ENCODE measurements around the gene SYT9.

SYT9 gene

DNA sequence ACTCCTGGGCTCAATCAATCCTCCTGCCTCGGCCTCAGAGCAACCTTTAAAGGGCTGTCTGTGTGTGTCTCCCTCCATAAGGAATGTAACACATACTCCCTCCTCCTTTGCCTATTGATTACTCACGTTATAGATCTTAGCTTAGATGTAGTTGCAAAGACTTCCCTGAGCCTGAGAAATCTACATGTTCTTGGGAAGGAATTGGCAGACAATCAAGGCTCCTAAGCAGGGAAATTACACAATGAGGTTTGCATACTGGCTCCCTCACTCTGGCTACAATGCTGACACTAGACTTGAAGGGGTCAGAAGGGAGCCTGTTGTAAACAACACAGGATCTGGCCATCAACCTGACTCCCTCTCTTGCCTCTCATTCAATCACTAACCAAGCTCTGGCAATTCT is 228.4 kb downstream of the SYT9 start:
- no peak for DNase-seq

DNA sequence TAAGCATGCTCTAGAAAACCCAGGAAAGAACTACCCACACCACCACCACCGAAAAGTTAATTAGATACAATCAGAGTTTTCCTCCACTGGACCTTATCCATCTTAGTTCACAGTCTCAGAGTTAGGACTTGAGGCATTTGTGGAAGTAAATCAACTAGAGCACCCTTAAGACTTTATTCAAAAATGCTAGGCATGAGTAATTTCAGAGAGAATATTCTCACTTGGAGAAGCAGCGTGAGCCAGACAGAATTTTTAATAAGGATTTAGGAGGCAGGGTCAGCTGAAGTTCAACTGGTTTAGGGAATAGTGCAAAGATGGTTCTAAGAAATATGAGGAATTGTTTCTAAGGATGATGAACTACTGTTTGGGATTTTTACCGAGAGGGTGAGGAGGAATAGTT is 232.4 kb downstream of the SYT9 start:
- no peak for DNase-seq

DNA sequence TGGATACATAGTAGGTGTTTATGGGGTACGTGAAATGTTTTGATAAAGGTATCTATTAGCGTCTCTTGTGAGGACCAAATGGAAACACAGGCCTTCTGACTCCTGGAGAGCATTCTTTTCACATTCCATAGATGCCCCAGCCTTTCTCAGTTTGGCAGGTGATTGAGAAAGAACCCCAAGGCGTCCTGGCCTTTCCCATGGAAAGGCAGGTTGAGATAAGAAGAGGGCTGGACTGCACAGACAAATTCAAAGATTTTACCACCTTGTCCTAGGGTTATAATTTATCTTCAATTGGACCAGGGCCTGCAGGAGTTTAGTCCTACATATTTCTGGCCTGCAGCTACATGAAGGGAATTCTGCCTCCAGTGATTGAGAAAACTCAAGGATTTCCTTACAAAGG is 232.9 kb downstream of the SYT9 start:
- DNase-seq: no peak

DNA sequence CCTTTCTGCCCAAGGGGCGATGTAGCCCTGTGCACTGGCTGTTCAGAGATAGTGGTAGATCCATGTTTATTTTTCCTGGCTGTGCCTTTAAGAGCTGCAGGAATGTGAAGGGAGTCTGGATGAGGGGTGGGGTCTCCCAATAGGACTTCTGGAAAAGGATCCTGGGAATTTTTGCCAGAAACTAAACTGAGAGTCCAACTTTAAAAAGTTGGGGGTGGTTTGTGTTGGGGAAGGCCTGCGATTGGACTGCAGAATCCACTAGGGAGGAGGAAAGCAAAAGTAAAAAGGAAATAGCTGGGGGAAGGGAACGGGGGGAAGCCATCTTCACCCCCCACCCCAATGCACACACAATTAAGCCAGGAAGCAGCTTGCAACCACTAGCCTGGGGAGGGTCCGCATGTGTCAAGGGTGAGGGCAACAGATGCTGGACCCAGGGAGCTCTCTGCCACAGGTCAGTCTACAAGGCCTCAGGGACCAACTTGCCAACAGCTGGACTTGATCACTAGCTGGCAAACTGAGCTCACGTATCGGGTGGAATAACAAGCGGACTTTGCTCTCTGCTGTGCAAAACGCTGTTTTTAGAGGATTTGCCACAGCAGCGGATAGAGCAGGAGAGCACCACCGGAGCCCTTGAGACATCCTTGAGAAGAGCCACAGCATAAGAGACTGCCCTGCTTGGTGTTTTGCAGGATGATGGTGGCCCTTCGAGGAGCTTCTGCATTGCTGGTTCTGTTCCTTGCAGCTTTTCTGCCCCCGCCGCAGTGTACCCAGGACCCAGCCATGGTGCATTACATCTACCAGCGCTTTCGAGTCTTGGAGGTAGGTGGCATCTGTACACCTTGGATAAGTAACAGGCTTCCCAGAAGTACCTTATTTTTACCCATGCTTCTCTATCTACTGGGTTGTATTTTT is 233.7 kb downstream of the SYT9 start, which contains the start of gene OLFML1:
OLFML1 (plus strand) TSS at position 321 of the 912 bp plus-strand sequence; CDS start at position 691, 370 bp downstream.
- DNase-seq: no peak

DNA sequence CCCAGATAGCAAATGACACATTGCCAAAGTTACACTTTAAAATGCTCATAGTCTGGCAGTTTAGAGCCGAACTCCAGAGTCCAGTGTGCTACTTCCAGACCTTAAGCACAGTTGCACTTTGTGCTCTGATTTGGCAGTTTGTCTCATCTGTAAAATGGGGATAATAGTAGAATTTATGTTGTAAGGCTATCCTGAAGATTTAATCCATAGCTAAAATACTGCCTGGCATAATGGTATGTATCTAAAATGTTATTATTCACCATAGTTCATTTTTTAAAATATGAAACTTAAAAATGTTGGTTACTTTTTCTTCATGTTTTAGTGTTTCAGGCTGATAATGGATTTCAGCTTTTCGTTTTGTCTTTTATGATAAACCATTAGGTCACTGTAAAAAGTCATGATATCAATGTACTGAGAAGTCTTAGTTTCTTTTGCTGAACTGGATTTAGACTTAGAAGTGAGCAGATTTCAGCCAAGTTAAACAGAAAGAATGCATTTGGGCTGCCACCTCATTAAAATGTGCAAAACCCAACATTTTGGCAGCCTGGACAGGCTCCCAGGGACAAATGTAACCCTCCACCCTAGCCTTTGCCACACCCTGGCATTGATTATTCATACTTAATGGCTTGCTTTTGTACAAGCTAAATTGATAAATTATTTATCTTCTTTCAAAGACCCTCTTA is 234.5 kb downstream of the SYT9 start:
- DNase-seq: no peak

DNA sequence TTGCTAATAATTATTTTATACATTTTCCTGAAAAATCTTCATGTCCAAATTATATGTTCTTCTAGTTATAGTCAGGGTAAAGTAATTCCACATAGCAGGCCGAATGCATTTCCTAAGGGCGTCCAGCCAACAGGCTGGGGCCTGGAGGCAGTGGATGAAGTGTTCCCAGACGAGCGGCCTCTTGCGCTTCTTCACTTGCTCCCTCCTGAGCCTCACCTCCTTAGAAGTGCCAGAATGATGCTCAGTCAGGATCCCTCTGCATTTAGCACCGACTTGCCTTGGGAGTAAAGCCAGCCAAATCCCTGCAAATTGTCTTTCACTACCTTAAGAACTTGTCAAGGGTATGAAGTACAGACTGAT is 235.1 kb downstream of the SYT9 start:
- no peak for DNase-seq

DNA sequence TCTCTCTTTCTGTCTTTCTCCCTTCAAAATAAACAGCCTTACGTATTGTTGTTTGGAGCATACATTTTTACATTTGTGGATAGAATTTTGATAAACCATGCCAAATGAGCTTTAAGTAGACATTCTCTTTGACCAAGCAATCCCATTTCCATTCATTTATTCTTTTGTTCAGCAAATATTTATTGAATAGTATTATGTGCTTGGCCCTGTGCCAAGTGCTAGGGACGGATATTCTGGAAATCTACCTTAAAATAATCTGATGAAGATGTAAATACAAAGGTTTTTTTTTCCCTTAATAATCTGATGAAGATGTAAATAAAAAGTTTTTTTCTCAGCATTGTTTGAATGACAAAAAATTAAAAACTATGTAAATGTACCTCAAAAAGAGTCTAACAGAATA is 235.7 kb downstream of the SYT9 start:
- no peak for DNase-seq

DNA sequence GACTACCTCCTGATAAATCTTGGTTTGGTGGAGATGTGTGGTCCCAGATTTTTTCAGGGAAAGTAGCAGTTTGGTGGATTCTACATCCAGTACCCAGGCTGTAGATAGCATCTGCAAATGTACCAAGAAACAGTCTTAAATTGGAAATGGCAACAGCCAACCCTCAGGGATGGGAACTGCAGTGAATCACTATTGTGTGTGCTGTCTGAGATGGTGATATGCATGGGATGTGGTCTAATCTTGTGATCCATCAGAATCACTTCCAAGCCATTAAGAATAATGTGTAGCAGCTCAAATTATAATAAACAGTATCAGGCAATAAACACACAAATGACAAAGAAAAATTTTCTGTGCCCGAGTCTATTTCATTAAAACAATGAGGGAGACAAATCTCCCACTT is 237.0 kb downstream of the SYT9 start:
- DNase-seq: no peak

DNA sequence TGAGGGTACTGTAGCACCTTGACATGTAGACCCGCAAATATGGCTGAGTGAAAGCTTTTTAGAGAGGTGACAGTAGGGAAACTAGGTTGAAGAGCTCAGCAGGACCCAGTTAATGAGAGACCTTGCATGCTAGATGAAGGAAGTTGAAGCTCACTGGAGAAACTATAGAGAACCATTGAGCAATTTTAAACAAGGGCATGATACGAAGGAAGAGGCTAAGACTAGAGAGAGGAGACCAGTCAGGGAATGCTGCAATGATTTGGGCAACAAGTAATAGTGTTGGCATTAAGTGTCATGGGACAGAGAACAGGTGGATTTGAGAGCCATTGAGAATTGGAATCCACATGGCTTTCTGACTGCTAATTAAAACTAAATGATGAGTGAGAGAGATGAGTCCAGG is 237.7 kb downstream of the SYT9 start:
- no peak for DNase-seq

DNA sequence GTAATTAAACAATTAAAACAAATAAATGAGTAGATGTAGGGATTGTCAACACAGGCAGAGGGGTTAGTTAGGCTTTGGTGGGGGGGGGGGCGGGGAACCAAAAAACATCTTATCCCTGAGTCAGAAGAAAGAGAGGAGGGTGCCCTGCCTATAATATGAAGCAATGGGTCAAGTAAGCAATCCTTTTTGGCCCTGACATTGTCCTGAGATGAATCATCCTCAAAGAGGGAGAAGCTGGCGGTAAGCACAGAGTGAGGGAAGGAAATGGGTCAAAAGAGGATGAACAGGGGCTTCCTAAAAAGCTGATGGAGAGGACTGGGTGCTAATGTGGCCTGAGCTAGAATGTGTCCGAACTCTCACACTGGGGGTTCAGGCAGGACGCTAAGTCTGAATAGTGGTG is 238.3 kb downstream of the SYT9 start:
- DNase-seq: no peak

DNA sequence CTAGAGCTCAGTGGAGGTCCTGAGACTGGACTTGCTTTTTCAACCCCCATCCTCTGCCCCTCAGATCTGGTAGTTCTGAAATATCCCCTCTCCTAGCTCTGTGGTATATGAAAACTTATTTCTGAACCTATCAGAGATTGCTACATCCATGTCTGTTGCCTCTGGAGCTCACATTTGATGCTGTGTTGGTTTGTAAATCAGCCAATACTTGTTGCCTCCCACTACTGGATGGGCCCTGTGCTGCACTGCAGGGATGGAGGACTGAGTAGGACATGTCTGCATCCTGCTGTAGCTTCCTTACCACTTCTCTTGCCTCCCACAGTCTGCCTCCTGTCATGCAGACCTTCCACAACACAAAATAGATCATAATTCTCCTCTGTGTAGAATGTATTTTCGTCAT is 238.8 kb downstream of the SYT9 start:
- DNase-seq: no peak

DNA sequence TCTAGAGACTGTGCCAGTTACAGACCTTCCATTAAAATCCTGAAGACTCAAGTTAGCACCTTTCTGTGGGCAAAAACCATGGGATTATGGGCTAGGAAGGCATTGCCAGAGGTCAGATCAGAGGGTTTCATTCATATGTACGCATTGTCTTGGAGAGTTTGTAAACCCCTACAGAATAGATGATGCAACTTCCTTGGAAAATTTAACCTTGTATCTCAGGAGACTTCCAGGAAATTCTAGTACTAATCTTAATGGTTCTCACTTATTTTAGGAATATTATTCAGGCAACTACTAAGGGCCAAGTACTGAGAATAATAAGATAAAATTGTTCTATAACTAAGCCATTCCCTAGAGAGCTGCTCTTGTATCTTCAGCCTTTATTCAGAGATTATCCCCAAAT is 240.5 kb downstream of the SYT9 start:
- no peak for DNase-seq

DNA sequence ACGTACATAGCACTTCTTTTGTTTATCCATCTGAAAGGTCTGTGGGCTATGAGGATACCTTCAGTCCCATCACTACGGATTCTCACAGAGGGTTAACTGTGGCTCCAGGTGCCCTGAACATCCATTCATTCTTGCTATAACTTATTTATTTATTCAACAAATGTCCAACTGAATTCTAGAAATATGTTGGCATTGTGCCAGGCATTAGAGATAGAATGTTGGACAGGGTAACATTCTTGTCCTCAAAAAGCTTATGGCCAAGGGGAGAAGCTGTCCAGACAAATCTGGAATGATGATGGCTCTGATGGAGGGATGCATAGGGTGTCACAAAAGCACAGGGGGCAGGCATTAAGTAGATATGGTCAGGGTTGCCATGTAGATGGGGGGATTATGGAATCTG is 242.0 kb downstream of the SYT9 start:
- DNase-seq: no peak

DNA sequence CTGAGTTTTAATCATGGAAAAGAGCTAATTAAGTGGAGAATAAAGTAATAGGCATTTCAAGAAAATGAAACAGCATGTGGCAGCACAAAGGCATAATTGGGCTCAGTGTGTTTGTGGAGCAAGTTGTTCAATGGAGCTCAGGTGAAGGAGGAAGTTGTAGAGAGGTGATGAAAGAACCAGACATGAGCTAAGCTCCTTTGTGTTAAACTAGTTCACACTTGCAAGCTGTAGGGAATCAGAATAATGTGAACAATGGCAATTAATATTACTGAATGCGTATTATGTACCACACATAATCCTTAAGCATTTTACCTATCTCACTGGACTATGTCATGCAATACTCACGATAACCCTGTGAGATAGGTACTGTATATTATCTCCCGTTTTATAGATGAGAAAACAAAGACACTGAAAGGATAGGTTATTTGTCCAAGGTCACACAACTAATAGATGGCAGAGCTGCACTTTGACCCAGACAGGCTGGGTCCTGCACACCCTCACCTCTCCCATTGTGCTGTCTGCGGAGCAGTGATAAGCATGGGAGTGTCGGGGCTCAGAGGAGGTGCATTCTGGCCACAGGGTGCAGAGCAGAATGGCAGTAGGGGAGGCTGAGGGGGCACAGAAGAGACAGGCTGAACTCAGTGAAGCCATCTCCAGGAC is 242.5 kb downstream of the SYT9 start:
- no peak for DNase-seq

DNA sequence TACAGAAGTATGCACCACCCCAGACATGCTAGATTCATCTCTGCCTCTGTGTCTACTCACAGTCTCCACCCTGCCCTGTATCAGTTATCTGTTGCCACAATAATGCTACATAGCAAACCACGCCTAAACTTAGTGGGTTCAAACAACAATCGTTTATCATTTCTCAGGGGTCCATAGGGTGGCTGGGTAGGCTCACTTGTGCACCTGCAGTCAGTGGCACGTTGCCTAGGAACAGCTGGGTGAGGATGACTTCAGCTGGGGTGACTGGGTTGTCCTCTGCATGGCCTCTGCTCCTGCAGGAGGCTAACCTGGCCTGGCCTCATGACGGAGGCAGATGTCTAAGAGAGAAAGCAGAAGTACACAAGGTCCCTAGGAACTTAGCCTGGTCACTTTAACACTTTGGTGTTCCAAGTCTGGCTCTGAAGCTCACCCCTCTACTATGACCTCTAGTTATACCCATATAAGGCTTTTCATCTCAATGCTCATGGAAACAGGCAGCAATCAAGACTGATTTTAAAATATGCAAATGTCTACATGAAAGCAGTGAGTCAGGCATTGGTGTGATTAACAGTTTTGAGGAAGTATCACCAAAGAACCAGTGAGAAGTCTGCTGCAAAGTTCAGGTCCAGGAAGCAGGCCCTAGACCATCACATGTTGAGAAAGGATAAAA is 244.3 kb downstream of the SYT9 start:
- no peak for DNase-seq

DNA sequence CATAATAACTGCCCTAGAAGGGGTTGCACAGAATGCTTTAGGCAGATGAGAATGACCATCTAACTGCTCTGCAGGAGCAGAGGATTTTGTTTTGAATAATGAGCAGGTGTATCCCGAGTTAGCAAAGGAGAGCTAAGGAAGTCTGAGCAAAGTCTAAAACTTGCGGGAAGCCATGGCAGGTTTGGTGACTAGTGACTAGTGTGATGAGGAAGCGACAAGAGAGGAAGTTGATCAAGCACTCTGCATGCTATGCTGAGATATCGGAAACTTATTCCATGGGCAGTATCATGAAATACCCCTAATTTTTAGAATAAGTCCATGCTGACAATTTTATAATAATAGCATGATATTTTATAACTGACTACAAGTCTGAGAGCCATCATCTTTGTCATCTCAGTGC is 246.5 kb downstream of the SYT9 start:
- no peak for DNase-seq

DNA sequence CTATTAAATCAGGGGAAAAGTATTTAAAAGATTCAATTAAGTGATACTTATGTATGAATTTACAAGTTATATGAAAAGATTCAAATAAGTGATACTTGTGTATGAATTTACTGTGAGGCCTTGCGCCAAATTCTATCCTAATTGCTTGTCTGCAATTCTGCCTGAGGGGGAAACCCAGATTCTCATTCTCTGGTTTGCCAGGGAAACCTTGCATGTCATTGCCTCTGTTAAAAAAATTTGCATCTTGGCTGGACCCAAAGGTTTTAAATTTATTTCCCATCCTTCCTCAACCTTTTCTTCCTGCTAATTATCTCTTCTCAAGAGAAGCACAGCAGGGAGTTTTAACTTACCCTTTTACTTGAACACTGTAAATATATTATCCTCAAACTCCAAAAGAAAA is 247.4 kb downstream of the SYT9 start:
- no peak for DNase-seq

DNA sequence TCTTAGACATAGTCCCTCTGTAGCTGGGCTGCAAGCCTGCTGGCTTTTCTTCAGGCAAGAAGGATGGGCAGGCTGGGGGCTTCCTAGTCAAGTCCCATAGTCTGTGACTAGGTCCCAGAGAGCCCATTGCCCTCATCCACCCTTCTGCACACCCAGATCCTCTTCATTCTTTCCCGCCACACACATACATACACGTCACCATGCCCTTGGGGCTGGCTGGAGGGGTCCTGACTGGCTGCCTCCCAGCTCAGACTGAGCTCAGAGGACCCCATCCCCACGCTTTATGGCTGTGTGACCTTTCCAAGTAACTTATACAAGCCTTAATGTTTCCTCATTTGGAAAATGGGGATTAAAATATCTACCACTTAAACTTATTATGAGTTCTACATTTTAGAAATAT is 248.5 kb downstream of the SYT9 start:
- DNase-seq: no peak

DNA sequence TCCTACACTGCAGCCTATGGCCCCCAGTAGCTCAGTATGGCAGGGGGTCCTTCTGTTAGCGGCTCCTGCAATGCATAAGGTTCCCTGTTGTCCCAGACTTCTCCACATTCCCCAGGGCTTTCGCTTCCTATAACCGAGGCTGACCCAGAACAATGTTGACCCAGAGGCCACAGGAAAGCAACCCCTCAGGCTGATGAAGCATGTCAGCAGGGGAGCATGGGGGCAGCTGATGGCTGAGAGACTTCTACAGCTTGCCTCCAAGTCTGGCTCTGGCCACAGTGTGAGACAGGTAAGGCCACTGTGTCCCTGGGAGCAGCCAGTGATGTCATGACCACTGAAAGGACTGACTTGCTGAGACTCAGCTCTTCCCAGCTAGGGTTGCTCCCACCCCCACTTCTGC is 249.5 kb downstream of the SYT9 start:
- DNase-seq: no peak

DNA sequence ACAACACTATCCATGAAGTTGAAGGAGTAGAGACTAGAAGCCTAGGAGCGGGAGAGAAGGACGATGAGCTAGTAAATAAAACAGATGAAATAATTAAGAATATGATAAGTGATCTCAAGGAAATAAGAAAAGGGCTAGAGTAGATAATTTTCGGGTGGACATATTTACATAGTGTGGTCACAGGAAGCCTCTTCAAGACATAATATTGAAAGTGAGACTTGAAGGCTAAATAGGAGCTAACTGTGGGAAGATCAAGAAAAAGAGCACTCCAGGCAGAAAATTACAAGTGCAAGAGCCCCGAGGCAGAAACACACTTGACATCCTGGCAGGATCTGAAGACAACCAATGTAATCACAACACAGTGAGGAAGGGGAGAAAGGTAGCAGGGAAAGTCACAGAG is 250.2 kb downstream of the SYT9 start:
- DNase-seq: no peak

DNA sequence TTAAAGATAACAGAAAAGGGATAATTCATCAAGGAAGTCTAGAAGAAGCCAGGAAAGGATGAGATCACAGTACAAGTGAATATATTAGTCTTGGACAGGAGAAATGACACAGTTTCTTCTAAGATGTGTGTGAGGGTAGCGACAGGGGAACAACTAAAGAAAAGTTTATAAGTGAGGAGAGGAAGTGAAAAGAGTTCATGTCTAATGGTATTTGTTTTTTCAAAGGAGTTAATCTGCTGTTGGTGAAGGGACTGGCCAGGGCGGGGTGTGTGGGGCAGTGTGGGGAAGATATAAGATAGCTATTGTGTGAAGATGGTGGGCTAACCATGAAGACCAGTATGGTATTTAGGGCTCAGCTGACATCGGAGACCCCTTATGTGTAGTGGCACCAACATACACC is 254.5 kb downstream of the SYT9 start:
- DNase-seq: no peak

DNA sequence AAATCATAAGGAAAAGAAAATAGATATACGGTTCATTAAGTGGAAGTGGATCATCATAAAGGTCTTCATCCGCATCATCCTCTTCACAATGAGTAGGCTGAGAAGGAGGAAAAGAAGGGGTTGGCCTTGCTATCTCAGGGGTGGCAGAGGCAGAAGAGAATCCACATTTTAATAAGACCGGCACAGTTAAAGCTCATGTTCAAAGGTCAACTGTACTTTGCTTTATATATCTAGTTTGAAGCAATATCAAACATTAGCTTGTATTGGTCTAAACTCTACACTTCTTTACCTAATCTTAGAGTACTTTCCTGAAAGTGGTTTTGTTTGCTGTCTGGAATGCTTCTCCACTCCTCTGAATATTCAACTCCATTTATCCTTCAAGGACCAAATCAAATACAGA is 256.4 kb downstream of the SYT9 start:
- no peak for DNase-seq

DNA sequence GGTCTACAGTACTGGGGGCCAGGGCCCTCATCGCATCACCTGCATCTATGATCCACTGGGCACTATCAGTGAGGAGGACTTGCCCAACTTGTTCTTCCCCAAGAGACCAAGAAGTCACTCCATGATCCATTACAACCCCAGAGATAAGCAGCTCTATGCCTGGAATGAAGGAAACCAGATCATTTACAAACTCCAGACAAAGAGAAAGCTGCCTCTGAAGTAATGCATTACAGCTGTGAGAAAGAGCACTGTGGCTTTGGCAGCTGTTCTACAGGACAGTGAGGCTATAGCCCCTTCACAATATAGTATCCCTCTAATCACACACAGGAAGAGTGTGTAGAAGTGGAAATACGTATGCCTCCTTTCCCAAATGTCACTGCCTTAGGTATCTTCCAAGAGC is 258.3 kb downstream of the SYT9 start:
- no peak for DNase-seq

All from central memory CD4-positive, alpha-beta T cell (primary cell).